ENCODE data around the gene LRRC10B.

The LRRC10B gene

GRCh38 chr11:61531044-61531443, 22.5 kb downstream of the LRRC10B start:
- no peak for DNase-seq (ENCODE audit: low read depth in 2 of 2)

GRCh38 chr11:61532134-61533038, 23.8 kb downstream of the LRRC10B start:
- DNase-seq (ENCODE audit: low read depth in 2 of 2) = peak; percentile 20 to 30

- no peak for DNase-seq (ENCODE audit: low read depth in 2 of 2)
Measured at GRCh38 chr11:61533039-61533375, 24.5 kb downstream of the LRRC10B start.

GRCh38 chr11:61533401-61533800, 24.9 kb downstream of the LRRC10B start:
- DNase-seq (ENCODE audit: low read depth in 2 of 2) = no peak

- DNase-seq (ENCODE audit: low read depth in 2 of 2) = no peak
Measured at GRCh38 chr11:61534025-61534932, 25.7 kb downstream of the LRRC10B start.

- DNase-seq (ENCODE audit: low read depth in 2 of 2) = no peak
Measured at GRCh38 chr11:61534933-61535839, 26.6 kb downstream of the LRRC10B start.

GRCh38 chr11:61535998-61536675, 27.6 kb downstream of the LRRC10B start:
- no peak for DNase-seq (ENCODE audit: low read depth in 2 of 2)

- DNase-seq (ENCODE audit: low read depth in 2 of 2) = no peak
Measured at GRCh38 chr11:61536676-61537270, 28.2 kb downstream of the LRRC10B start.

GRCh38 chr11:61537326-61537725, 28.8 kb downstream of the LRRC10B start:
- DNase-seq (ENCODE audit: low read depth in 2 of 2) = no peak

GRCh38 chr11:61538636-61538961, 30.1 kb downstream of the LRRC10B start:
- DNase-seq (ENCODE audit: low read depth in 2 of 2) = no peak

- DNase-seq (ENCODE audit: low read depth in 2 of 2) = no peak
Measured at GRCh38 chr11:61539006-61539405, 30.5 kb downstream of the LRRC10B start.

GRCh38 chr11:61539831-61540357, 31.3 kb downstream of the LRRC10B start:
- DNase-seq (ENCODE audit: low read depth in 2 of 2) = no peak

GRCh38 chr11:61540528-61540927, 32.0 kb downstream of the LRRC10B start:
- DNase-seq (ENCODE audit: low read depth in 2 of 2) = no peak

GRCh38 chr11:61541598-61541997, 33.0 kb downstream of the LRRC10B start:
- no peak for DNase-seq (ENCODE audit: low read depth in 2 of 2)

GRCh38 chr11:61542024-61542461, 33.5 kb downstream of the LRRC10B start:
- no peak for DNase-seq (ENCODE audit: low read depth in 2 of 2)

GRCh38 chr11:61542705-61543104, 34.2 kb downstream of the LRRC10B start:
- DNase-seq (ENCODE audit: low read depth in 2 of 2) = no peak

GRCh38 chr11:61543606-61544306, 35.2 kb downstream of the LRRC10B start:
- no peak for DNase-seq (ENCODE audit: low read depth in 2 of 2)

GRCh38 chr11:61544466-61544865, 35.9 kb downstream of the LRRC10B start:
- DNase-seq (ENCODE audit: low read depth in 2 of 2) = no peak

GRCh38 chr11:61545341-61545740, 36.8 kb downstream of the LRRC10B start:
- DNase-seq (ENCODE audit: low read depth in 2 of 2) = no peak

- DNase-seq (ENCODE audit: low read depth in 2 of 2) = no peak
Measured at GRCh38 chr11:61545921-61546320, 37.4 kb downstream of the LRRC10B start.

Data from stimulated activated CD4-positive, alpha-beta T cell treated with anti-CD3 and anti-CD28 coated beads, Interleukin-4, amount 100 ng/mL, for 48 hours (primary cell).